IMR-90 (cell line): Measurements from ENCODE around the gene CYP27B1. TPM values are rescaled to one million over a fixed set of nuclear protein-coding genes. Genes with fewer than 3 reads are reported as not detected.

Source experiments
- ATAC-seq: fragments of 200-7000 bp; cut with Tn5 transposase; 2 replicates; pipeline ENCODE4 v1.9.1; 2020; ENCODE audit warnings: low read depth, mild to moderate bottlenecking, moderate library complexity
- BruUV-seq: library from RNA; stranded (reverse); fragments of 400-500 nt; replicated peaks from 2 replicates; lab custom pipeline; 2021; lab: Mats Ljungman, UMichigan
- CTCF ChIA-PET: fragments of 300-600 bp; formaldehyde crosslinking; extraction: SDS; loops from one replicate; lab custom pipeline; 2021; ENCODE audit warnings: antibody characterized with exemption; lab: Yijun Ruan, JAX
- POLR2A ChIA-PET: fragments of 300-600 bp; sonication (Branson Sonifier 250); formaldehyde crosslinking; loops from one replicate; lab custom pipeline; 2022; ENCODE audit warnings: antibody characterized with exemption; ENCODE audit not compliant: unreplicated experiment; lab: Charles Lee
- DNase-seq: peaks from one replicate; pipeline ENCODE4 v3.0.0; 2013
- H2AFZ ChIP-seq: replicated peaks from 2 replicates; pipeline ENCODE3; 2013; ENCODE audit warnings: low read length, mild to moderate bottlenecking; ENCODE audit not compliant: poor library complexity
- H2AK5ac ChIP-seq: 2 replicates; pipeline ENCODE4 v1.6.1; 2013; ENCODE audit warnings: low read depth, low read length, inconsistent platforms
- H2AK9ac ChIP-seq: replicated peaks from 2 replicates; pipeline ENCODE3; 2013; ENCODE audit warnings: mild to moderate bottlenecking, low read depth, low read length, moderate library complexity; ENCODE audit not compliant: poor library complexity
- H2BK120ac ChIP-seq: 2 replicates; pipeline ENCODE4 v1.6.1; 2013; ENCODE audit warnings: low read depth, low read length, inconsistent platforms
- H2BK15ac ChIP-seq: 3 replicates; pipeline ENCODE4 v1.6.1; 2013; ENCODE audit warnings: low read depth, low read length, inconsistent platforms
- H2BK20ac ChIP-seq: 2 replicates; pipeline ENCODE4 v1.6.1; 2013; ENCODE audit warnings: low read depth, mild to moderate bottlenecking, inconsistent platforms, low read length, moderate library complexity
- H2BK5ac ChIP-seq: 2 replicates; pipeline ENCODE4 v1.6.1; 2013; ENCODE audit warnings: mild to moderate bottlenecking, low read depth, low read length, inconsistent platforms; ENCODE audit not compliant: poor library complexity, severe bottlenecking
- H3K14ac ChIP-seq: replicated peaks from 2 replicates; pipeline ENCODE4 v1.6.1; 2013; ENCODE audit warnings: low read depth, low read length, inconsistent platforms
- H3K18ac ChIP-seq: 2 replicates; pipeline ENCODE4 v1.6.1; 2013; ENCODE audit warnings: low read depth, low read length, control low read depth
- H3K23ac ChIP-seq: 2 replicates; pipeline ENCODE4 v1.6.1; 2013; ENCODE audit warnings: low read depth, low read length, inconsistent platforms
- H3K27ac ChIP-seq: 2 replicates; pipeline ENCODE4 v1.5.1; 2013; ENCODE audit warnings: mild to moderate bottlenecking, control low read depth, low read length; ENCODE audit not compliant: insufficient read depth
- H3K27me3 ChIP-seq: 2 replicates; pipeline ENCODE4 v1.6.1; 2013; ENCODE audit warnings: low read length; ENCODE audit not compliant: control insufficient read depth, insufficient read depth
- H3K36me3 ChIP-seq: 2 replicates; pipeline ENCODE4 v1.6.1; 2013; ENCODE audit warnings: low read length, mixed read lengths; ENCODE audit not compliant: control insufficient read depth, insufficient read depth
- H3K4ac ChIP-seq: 2 replicates; pipeline ENCODE4 v1.6.1; 2013; ENCODE audit warnings: low read depth, low read length, inconsistent platforms
- H3K4me1 ChIP-seq: 2 replicates; pipeline ENCODE4 v1.6.1; 2013; ENCODE audit warnings: low read length, mixed read lengths; ENCODE audit not compliant: control insufficient read depth, insufficient read depth
- H3K4me2 ChIP-seq: 2 replicates; pipeline ENCODE4 v1.6.1; 2013; ENCODE audit warnings: low read depth, mild to moderate bottlenecking, control low read depth, low read length, moderate library complexity
- H3K4me3 ChIP-seq: 2 replicates; pipeline ENCODE4 v1.5.1; 2013; ENCODE audit warnings: low read depth, mild to moderate bottlenecking, control low read depth, low read length, moderate library complexity; ENCODE audit not compliant: insufficient read depth
- H3K56ac ChIP-seq: 2 replicates; pipeline ENCODE4 v1.6.1; 2013; ENCODE audit warnings: low read length, inconsistent platforms; ENCODE audit not compliant: insufficient read depth; ENCODE audit errors: extremely low read depth
- H3K79me1 ChIP-seq, 2 experiments: 2 replicates each; pipeline ENCODE4 v1.6.1; 2013; ENCODE audit warnings: low read length in 2 of 2, inconsistent platforms in 1 of 2, low read depth in 1 of 2
- H3K9ac ChIP-seq: 2 replicates; pipeline ENCODE4 v1.6.1; 2013; ENCODE audit warnings: low read depth, low read length, control low read depth
- H3K9me1 ChIP-seq: 2 replicates; pipeline ENCODE4 v1.6.1; 2013; ENCODE audit warnings: low read length, inconsistent platforms; ENCODE audit not compliant: insufficient read depth
- H3K9me3 ChIP-seq: 2 replicates; pipeline ENCODE4 v1.6.1; 2013; ENCODE audit warnings: low read length; ENCODE audit not compliant: control insufficient read depth, insufficient read depth
- H4K20me1 ChIP-seq: 2 replicates; pipeline ENCODE4 v1.6.1; 2013; ENCODE audit warnings: low read length, inconsistent platforms; ENCODE audit not compliant: insufficient read depth
- H4K5ac ChIP-seq: 2 replicates; pipeline ENCODE4 v1.6.1; 2013; ENCODE audit warnings: mild to moderate bottlenecking, low read depth, low read length, control low read depth
- H4K8ac ChIP-seq, 2 experiments: 2 replicates each; pipeline ENCODE4 v1.6.1; 2013; ENCODE audit warnings: low read depth in 2 of 2, low read length in 2 of 2, control low read depth in 1 of 2, inconsistent platforms in 1 of 2
- H4K91ac ChIP-seq: 2 replicates; pipeline ENCODE4 v1.6.1; 2013; ENCODE audit warnings: low read depth, low read length, inconsistent platforms; ENCODE audit not compliant: insufficient read depth
- BHLHE40 ChIP-seq: fragments of 150-350 bp; IDR thresholded peaks from 2 replicates; pipeline ENCODE4 v1.6.1; 2016; ENCODE audit warnings: mild to moderate bottlenecking, low read depth, low read length
- CEBPB ChIP-seq: IDR thresholded peaks from 2 replicates; pipeline ENCODE4 v1.6.1; 2012; ENCODE audit warnings: low read depth, low read length, improper control_type of control experiment
- CHD1 ChIP-seq: IDR thresholded peaks from 2 replicates; pipeline ENCODE4 v1.6.1; 2012; ENCODE audit warnings: low read depth, low read length, improper control_type of control experiment
- MAFK ChIP-seq: IDR thresholded peaks from 2 replicates; pipeline ENCODE4 v1.6.1; 2012; ENCODE audit warnings: low read depth, low read length, improper control_type of control experiment
- MAZ ChIP-seq: IDR thresholded peaks from 2 replicates; pipeline ENCODE4 v1.6.1; 2012; ENCODE audit warnings: low read depth, mild to moderate bottlenecking, low read length, improper control_type of control experiment, moderate library complexity, borderline replicate concordance
- MXI1 ChIP-seq: IDR thresholded peaks from 2 replicates; pipeline ENCODE4 v1.6.1; 2012; ENCODE audit warnings: low read depth, mild to moderate bottlenecking, low read length, moderate library complexity, borderline replicate concordance
- NFE2L2 ChIP-seq: fragments of 150-350 bp; IDR thresholded peaks from 2 replicates; pipeline ENCODE4 v1.6.1; 2016; ENCODE audit warnings: low read depth, mild to moderate bottlenecking, low read length
- POLR2A ChIP-seq: IDR thresholded peaks from 2 replicates; pipeline ENCODE4 v1.6.1; 2012; ENCODE audit warnings: mild to moderate bottlenecking, low read depth, low read length
- RAD21 ChIP-seq: IDR thresholded peaks from 2 replicates; pipeline ENCODE4 v1.6.1; 2012; ENCODE audit warnings: low read length, improper control_type of control experiment
- RCOR1 ChIP-seq: IDR thresholded peaks from 2 replicates; pipeline ENCODE4 v1.6.1; 2012; ENCODE audit warnings: mild to moderate bottlenecking, low read length, improper control_type of control experiment; ENCODE audit not compliant: insufficient replicate concordance
- RFX5 ChIP-seq: IDR thresholded peaks from 2 replicates; pipeline ENCODE4 v1.8.0; 2012; ENCODE audit warnings: low read depth, mild to moderate bottlenecking, low read length, moderate library complexity
- SMC3 ChIP-seq: fragments of 150-350 bp; IDR thresholded peaks from 2 replicates; pipeline ENCODE4 v1.6.1; 2016; ENCODE audit warnings: low read depth, mild to moderate bottlenecking, antibody characterized with exemption, low read length, moderate library complexity
- WGBS, 2 experiments: methylation state at CpG; one replicate each; pipeline versions ENCODE4 v1.1.5 to v1.1.7; 2013; ENCODE audit warnings: missing lambda C conversion rate in 2 of 2; ENCODE audit not compliant: insufficient read length in 1 of 2; ENCODE audit errors: extremely low coverage in 2 of 2; 5-methylcytosine and 5-hydroxymethylcytosine counted together
- dilution Hi-C: fragments of 300-500 bp; cut with HindIII; formaldehyde crosslinking; loops from one replicate; pipeline ENCODE4 v1.14.3; 2018; ENCODE audit warnings: low sequenced_read_pairs; ENCODE audit not compliant: unreplicated experiment
- in situ Hi-C: fragments of 300-500 bp; cut with MboI; formaldehyde crosslinking; loops from 3 replicates; pipeline ENCODE4 v1.14.3; 2019; ENCODE audit warnings: low sequenced_read_pairs, inconsistent platforms, mixed read lengths
- intact Hi-C: fragments of 100-400 bp; cut with micrococcal nuclease; formaldehyde crosslinking; loops from 2 replicates; pipeline ENCODE4 v1.10.0; 2022
- polyA plus RNA-seq, 3 experiments: library from polyadenylated mRNA; depleted of rRNA; stranded (reverse); fragments of >200 nt; gene quantifications; 2 replicates each; pipeline ENCODE4 v1.2.3, GENCODE V29; 2012; ENCODE audit warnings: low replicate concordance in 1 of 3
- total RNA-seq: library from RNA; depleted of rRNA; stranded (reverse); fragments of >200 nt; gene quantifications from 2 replicates; pipeline ENCODE4 v1.2.3, GENCODE V29; 2012
- TF ChIP-seq, protein P1 (sequence below): fragments of 150-350 bp; IDR thresholded peaks from 2 replicates; pipeline ENCODE4 v1.6.1; 2017; ENCODE audit warnings: mild to moderate bottlenecking, antibody characterized with exemption, low read length, low read depth
- TF ChIP-seq, protein P2 (sequence below): fragments of 150-350 bp; IDR thresholded peaks from 2 replicates; pipeline ENCODE4 v1.6.1; 2016; ENCODE audit warnings: low read depth, mild to moderate bottlenecking, low read length, moderate library complexity, borderline replicate concordance
- TF ChIP-seq, protein P3 (sequence below): conservative IDR thresholded peaks from 2 replicates; pipeline ENCODE4 v1.5.1; 2012; ENCODE audit warnings: mild to moderate bottlenecking, low read depth, low read length, improper control_type of control experiment

The CYP27B1 gene
- total and polyA plus RNA-seq, 2 of the 4 experiments (the other 2 are of a cell fraction), result 0.36 to 1.3 TPM

DNA sequence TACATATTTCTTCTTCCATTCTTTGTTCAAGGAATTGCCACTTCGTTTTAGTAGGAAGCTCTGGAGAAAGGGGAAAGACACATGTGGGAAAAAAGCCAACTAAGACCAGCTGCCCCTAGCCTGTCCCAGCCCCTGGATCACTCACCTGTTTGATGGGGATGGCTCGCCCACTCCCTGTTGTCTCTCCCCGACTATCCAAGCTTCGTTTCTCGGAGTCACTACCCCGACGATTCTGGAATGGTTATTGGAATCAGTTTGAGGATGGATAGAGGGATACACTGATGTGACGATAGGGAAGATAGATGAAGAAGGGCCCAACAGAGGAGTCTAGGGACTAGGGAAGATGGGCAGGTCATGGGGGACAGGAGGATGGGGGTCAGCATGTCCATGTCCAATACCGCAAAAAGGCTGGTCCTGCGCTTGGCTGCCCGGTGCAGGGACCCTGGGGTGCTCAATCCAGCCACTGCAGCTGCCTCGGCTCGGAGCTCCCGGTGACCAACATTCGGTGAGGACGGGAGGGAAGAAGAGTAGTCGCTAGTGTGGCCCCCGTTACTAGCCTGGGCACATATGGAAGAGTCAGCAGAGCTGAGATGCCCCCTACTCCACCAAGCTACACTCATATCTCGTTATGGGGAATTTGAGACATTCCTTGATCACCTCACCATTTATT is 35.3 kb downstream of the CYP27B1 start:
- ATAC-seq, result no peak
- Histone ChIP-seq H2BK20ac (no peak overlapping the region), H3K27me3 (peaks cover 54% of the 10 kb centered on the region), H4K5ac (no peak overlapping the region), H2BK5ac (no peak overlapping the region), H3K56ac (no peak overlapping the region), H3K4ac (no peak overlapping the region), H3K9me3 (no peaks in the 10 kb centered on the region), H3K36me3 (peaks cover 6% of the 10 kb centered on the region; the same call in 1 of the 2 replicates), H3K23ac (no peak overlapping the region), H3K4me1 (0 out of 2 replicates have a peak, but pooled peaks cover 4% of the 10 kb centered on the region), H3K18ac (no peak overlapping the region), H4K91ac (no peak overlapping the region), H2BK120ac (no peak overlapping the region), H3K14ac (no peak overlapping the region), H3K9ac (no peak overlapping the region), H4K8ac (no peak overlapping the region), H2BK15ac (no peak overlapping the region), H2AK5ac (no peak overlapping the region), H3K79me1 (peaks cover 0 to 11% of the 10 kb centered on the region in 2 experiments; a peak in 1 of 4 replicates), H2AK9ac (no peak overlapping the region), H3K4me2 (no peak overlapping the region), H4K20me1 (peaks cover 16% of the 10 kb centered on the region; the same call in 1 of the 2 replicates), H3K9me1 (0 out of 2 replicates have a peak, but pooled peaks cover 6% of the 10 kb centered on the region), H3K27ac (no peak overlapping the region), H3K4me3 (no peak overlapping the region), H2AFZ (no peak overlapping the region)
- no peak for DNase-seq
- CTCF ChIA-PET, result no interaction called here
- no TSS peak for BruUV-seq
- intact Hi-C loops (no loop called here), in situ Hi-C loops (loop anchor here (10.0 kb wide), 1 partner anchor 147 kb away; no protein-coding TSS in a partner anchor), dilution Hi-C loops (no loop called here)
- 76% methylated on average over 4 of the region's 19 CpGs; no CpG with 5 or more reads in 1 of the 2 experiments for WGBS, 2 experiments
- POLR2A ChIA-PET, result no interaction called here
- TF ChIP-seq MAFK (no peak), RAD21 (no peak), SMC3 (no peak), POLR2A (no peak), NFE2L2 (no peak), CHD1 (no peak), MAZ (no peak), RCOR1 (no peak), BHLHE40 (no peak), CEBPB (no peak), RFX5 (no peak), MXI1 (no peak)
- TF ChIP-seq, protein P1, sequence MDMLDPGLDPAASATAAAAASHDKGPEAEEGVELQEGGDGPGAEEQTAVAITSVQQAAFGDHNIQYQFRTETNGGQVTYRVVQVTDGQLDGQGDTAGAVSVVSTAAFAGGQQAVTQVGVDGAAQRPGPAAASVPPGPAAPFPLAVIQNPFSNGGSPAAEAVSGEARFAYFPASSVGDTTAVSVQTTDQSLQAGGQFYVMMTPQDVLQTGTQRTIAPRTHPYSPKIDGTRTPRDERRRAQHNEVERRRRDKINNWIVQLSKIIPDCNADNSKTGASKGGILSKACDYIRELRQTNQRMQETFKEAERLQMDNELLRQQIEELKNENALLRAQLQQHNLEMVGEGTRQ, result no peak
- TF ChIP-seq, protein P2, sequence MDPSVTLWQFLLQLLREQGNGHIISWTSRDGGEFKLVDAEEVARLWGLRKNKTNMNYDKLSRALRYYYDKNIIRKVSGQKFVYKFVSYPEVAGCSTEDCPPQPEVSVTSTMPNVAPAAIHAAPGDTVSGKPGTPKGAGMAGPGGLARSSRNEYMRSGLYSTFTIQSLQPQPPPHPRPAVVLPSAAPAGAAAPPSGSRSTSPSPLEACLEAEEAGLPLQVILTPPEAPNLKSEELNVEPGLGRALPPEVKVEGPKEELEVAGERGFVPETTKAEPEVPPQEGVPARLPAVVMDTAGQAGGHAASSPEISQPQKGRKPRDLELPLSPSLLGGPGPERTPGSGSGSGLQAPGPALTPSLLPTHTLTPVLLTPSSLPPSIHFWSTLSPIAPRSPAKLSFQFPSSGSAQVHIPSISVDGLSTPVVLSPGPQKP, result no peak
- TF ChIP-seq, protein P3, sequence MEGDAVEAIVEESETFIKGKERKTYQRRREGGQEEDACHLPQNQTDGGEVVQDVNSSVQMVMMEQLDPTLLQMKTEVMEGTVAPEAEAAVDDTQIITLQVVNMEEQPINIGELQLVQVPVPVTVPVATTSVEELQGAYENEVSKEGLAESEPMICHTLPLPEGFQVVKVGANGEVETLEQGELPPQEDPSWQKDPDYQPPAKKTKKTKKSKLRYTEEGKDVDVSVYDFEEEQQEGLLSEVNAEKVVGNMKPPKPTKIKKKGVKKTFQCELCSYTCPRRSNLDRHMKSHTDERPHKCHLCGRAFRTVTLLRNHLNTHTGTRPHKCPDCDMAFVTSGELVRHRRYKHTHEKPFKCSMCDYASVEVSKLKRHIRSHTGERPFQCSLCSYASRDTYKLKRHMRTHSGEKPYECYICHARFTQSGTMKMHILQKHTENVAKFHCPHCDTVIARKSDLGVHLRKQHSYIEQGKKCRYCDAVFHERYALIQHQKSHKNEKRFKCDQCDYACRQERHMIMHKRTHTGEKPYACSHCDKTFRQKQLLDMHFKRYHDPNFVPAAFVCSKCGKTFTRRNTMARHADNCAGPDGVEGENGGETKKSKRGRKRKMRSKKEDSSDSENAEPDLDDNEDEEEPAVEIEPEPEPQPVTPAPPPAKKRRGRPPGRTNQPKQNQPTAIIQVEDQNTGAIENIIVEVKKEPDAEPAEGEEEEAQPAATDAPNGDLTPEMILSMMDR, result no peak
